ENCODE data around the gene C1QTNF6.

Gene C1QTNF6

DNA sequence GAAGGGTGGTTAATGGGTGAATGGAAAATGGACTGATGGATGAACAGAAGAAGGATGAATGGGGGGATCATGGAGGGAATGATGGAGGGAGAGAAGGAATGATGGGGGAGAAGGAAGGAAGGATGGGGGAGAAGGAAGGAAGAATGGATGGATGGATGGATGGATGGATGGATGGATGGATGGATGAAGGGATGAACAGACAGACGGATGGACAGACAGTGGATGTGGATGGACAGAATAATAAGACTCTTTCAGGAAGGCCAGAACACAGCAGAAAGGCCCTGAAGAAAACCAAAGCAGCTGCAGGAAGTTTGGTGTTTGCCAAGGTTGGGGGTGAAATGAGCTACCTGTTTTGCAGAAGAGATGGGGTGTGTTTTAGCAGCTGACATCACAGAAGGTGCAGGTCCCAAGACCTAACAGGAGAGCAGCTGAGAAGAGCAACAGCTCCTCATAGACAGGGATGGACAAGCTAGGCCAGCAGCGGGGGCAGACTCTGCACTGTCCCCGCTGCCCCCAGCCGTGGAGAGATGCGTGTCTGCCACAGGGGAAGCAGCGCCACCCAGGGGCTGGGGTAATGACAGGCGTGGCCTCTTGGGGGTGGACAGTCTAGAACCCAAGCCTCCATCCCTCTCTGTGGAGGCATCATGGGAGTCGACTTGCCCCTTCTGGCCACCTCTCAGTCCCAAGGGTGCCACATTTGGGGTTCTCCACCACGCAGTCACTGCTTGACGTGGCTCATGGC lies 17.9 kb downstream of the C1QTNF6 start:
- Histone ChIP-seq H3K27ac (ENCODE audit: extremely low read depth, low read depth, low read length) (no peak overlapping the region), H3K4me1 (ENCODE audit: control insufficient read depth, insufficient read depth, low read length) (no peaks in the 10 kb centered on the region), H3K36me3 (ENCODE audit: control insufficient read depth in 2 of 2, insufficient read depth in 1 of 2, low read length in 2 of 2) (no peaks in the 10 kb centered on the region), H3K4me3 (ENCODE audit: low read depth, low read length) (no peak overlapping the region), H3K9me3 (ENCODE audit: control insufficient read depth, insufficient read depth, low read depth, low read length) (no peaks in the 10 kb centered on the region)
- TF ChIP-seq GLIS2 (tag by site-specific recombination; IDR thresholded peaks at IDR 0.05): peak; percentile 28; the same call in 1 of the 2 replicates
- TF ChIP-seq ZBTB17 (tag by site-specific recombination; IDR thresholded peaks at IDR 0.05): 0 out of 2 replicates have a peak, but pooled peaks have one; percentile 26
- peak; percentile 94 for TF ChIP-seq ZNF366 (tag by site-specific recombination; conservative IDR thresholded peaks at IDR 0.05)
- TF ChIP-seq, protein P1, sequence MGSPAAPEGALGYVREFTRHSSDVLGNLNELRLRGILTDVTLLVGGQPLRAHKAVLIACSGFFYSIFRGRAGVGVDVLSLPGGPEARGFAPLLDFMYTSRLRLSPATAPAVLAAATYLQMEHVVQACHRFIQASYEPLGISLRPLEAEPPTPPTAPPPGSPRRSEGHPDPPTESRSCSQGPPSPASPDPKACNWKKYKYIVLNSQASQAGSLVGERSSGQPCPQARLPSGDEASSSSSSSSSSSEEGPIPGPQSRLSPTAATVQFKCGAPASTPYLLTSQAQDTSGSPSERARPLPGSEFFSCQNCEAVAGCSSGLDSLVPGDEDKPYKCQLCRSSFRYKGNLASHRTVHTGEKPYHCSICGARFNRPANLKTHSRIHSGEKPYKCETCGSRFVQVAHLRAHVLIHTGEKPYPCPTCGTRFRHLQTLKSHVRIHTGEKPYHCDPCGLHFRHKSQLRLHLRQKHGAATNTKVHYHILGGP (tag by site-specific recombination; IDR thresholded peaks at IDR 0.05): no peak
- POLR2A ChIA-PET: no interaction called here
- CTCF ChIA-PET: no interaction called here

DNA sequence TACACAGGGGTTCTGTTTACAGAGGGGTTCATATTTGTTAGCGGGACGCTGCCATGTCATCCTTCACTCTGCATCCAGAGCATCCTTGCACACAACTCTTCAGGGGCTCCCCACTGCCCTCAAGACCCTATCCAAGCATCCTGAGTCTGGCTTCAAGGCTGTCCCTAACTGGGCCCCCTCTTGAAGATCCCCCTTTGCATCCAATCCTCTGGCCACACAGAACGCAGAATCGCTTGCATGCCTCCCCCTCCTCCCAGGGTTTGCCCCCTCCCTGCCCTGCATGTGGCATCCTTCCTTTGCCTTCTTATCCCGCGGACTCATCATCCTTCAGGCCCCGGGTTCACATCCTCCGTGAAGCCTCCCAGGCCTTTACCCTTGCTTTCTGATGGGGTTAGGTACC lies 18.6 kb downstream of the C1QTNF6 start:
- no peak for TF ChIP-seq GLIS2 (tag by site-specific recombination; IDR thresholded peaks at IDR 0.05)
- TF ChIP-seq ZNF202 (tag by site-specific recombination; IDR thresholded peaks at IDR 0.05; ENCODE audit: borderline replicate concordance): no peak
- no peak for TF ChIP-seq ZNF324 (tag by site-specific recombination; IDR thresholded peaks at IDR 0.05)
- POLR2A ChIA-PET: no interaction called here
- H3K4me1 ChIP-seq (ENCODE audit: control insufficient read depth, insufficient read depth, low read length): no peaks in the 10 kb centered on the region
- no peaks in the 10 kb centered on the region for H3K36me3 ChIP-seq (ENCODE audit: control insufficient read depth in 2 of 2, insufficient read depth in 1 of 2, low read length in 2 of 2)
- no peaks in the 10 kb centered on the region for H3K9me3 ChIP-seq (ENCODE audit: control insufficient read depth, insufficient read depth, low read depth, low read length)
- H3K4me3 ChIP-seq (ENCODE audit: low read depth, low read length): no peak overlapping the region
- CTCF ChIA-PET: no interaction called here
- no peak overlapping the region for H3K27ac ChIP-seq (ENCODE audit: extremely low read depth, low read depth, low read length)

DNA sequence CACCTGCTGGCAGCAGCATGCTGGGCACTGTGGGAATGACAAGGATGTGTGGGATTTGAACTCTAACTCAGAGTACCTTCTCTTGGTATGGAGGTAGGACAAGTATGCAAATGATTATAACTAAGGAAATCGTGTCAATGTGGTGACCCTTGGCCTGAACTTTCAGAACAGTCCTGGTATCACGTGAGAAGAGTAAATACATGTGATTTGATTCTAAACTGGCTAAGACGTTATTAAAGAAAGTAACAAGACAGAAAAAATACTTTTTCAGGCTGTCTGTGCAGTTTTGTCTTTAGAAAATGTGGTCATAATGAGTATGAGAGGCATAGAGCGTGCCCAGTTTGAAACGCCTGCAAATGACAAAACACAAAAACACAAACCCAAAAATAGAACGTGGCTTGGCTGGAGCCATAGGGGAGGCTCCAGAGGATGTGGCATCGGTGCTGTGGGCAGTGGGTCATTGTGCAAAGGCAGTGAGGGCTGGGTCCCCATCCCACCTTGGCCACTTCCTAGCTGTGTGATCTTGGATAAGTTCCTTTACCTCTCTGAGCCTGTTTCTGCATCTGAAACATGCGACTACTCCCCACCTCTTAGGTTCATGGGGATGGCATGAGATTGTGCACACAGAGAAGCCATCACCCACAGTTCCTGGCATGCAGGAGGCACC lies 19.9 kb downstream of the C1QTNF6 start:
- POLR2A ChIA-PET: no interaction called here
- no peaks in the 10 kb centered on the region for H3K4me1 ChIP-seq (ENCODE audit: control insufficient read depth, insufficient read depth, low read length)

DNA sequence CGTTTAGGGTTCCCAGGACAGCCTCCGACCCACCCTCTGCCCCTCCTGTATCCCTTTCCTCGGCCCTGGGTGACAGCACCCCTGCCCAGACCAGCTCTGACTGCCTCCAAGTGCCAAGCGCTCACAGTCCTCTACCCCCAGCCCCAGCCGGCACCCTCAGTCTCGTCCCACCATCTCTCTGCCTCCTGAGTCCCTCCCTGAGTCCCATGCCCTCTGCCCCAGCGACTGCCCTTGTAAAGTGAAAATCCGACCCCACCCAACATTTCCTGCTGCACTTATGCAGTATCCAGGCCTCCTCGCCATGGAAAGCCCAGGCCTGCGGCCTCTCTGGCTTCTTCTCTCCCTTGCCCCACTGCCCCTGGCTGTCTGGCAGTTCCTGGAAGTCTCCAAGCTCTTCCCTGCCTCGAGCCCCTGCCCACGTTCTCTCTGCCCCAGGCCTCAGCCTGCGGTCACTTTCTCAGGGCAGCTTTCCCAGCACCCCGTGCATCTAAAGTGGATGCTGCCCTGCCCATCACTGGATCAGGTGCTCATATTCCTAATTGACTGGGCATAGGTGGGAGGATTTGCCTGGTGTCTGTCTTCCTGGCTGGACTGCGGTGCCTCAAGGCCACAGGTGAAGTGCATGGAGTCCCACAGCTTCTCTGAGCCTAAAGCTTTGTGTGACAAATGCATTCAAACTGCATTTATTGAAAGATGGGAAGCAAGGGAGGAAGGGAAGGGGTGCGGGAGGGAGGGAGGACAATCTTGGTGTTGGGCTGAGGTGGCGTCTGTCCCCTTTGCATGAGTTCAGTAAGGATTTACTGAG lies 20.7 kb downstream of the C1QTNF6 start:
- Histone ChIP-seq H3K27ac (ENCODE audit: extremely low read depth, low read depth, low read length) (no peak overlapping the region), H3K36me3 (ENCODE audit: control insufficient read depth in 2 of 2, insufficient read depth in 1 of 2, low read length in 2 of 2) (no peaks in the 10 kb centered on the region), H3K4me1 (ENCODE audit: control insufficient read depth, insufficient read depth, low read length) (no peaks in the 10 kb centered on the region), H3K9me3 (ENCODE audit: control insufficient read depth, insufficient read depth, low read depth, low read length) (no peaks in the 10 kb centered on the region), H3K4me3 (ENCODE audit: low read depth, low read length) (no peak overlapping the region)
- TF ChIP-seq, protein P2, sequence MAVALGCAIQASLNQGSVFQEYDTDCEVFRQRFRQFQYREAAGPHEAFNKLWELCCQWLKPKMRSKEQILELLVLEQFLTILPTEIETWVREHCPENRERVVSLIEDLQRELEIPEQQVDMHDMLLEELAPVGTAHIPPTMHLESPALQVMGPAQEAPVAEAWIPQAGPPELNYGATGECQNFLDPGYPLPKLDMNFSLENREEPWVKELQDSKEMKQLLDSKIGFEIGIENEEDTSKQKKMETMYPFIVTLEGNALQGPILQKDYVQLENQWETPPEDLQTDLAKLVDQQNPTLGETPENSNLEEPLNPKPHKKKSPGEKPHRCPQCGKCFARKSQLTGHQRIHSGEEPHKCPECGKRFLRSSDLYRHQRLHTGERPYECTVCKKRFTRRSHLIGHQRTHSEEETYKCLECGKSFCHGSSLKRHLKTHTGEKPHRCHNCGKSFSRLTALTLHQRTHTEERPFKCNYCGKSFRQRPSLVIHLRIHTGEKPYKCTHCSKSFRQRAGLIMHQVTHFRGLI (tag by site-specific recombination; IDR thresholded peaks at IDR 0.05): no peak
- TF ChIP-seq, protein P3, sequence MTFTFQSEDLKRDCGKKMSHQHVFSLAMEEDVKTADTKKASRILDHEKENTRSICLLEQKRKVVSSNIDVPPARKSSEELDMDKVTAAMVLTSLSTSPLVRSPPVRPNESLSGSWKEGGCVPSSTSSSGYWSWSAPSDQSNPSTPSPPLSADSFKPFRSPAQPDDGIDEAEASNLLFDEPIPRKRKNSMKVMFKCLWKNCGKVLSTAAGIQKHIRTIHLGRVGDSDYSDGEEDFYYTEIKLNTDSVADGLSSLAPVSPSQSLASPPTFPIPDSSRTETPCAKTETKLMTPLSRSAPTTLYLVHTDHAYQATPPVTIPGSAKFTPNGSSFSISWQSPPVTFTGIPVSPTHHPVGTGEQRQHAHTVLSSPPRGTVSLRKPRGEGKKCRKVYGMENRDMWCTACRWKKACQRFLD (tag by site-specific recombination; IDR thresholded peaks at IDR 0.05): no peak
- TF ChIP-seq, protein P4, sequence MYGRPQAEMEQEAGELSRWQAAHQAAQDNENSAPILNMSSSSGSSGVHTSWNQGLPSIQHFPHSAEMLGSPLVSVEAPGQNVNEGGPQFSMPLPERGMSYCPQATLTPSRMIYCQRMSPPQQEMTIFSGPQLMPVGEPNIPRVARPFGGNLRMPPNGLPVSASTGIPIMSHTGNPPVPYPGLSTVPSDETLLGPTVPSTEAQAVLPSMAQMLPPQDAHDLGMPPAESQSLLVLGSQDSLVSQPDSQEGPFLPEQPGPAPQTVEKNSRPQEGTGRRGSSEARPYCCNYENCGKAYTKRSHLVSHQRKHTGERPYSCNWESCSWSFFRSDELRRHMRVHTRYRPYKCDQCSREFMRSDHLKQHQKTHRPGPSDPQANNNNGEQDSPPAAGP (tag by site-specific recombination; IDR thresholded peaks at IDR 0.05): no peak
- no peak for TF ChIP-seq ZBTB21 (tag by site-specific recombination; IDR thresholded peaks at IDR 0.05)
- TF ChIP-seq ZNF610 (tag by site-specific recombination; IDR thresholded peaks at IDR 0.05; ENCODE audit: borderline replicate concordance): no peak
- no peak for TF ChIP-seq ZNF202 (tag by site-specific recombination; IDR thresholded peaks at IDR 0.05; ENCODE audit: borderline replicate concordance)
- no peak for TF ChIP-seq ZNF48 (tag by site-specific recombination; IDR thresholded peaks at IDR 0.05)
- TF ChIP-seq ZNF596 (tag by site-specific recombination; IDR thresholded peaks at IDR 0.05): no peak
- ChIA-PET POLR2A (no interaction called here), CTCF (interaction anchor here (0.6 to 3.3 kb wide), 19 partner anchors 8 to 547 kb away, joined by 3 to 38 read pairs (median 4); no protein-coding TSS in a partner anchor)

More for the DNA sequence above, 19.9 kb downstream of the C1QTNF6 start:
- 0 out of 2 replicates have a peak, but pooled peaks have one; percentile 42 for TF ChIP-seq ZNF768 (tag by site-specific recombination; IDR thresholded peaks at IDR 0.05)
- 0 out of 2 replicates have a peak, but pooled peaks have one; percentile 13 for TF ChIP-seq ZIC2 (tag by site-specific recombination; IDR thresholded peaks at IDR 0.05)
- TF ChIP-seq IKZF3 (tag by site-specific recombination; IDR thresholded peaks at IDR 0.05): no peak
- H3K4me3 ChIP-seq (ENCODE audit: low read depth, low read length): no peak overlapping the region
- H3K36me3 ChIP-seq (ENCODE audit: control insufficient read depth in 2 of 2, insufficient read depth in 1 of 2, low read length in 2 of 2): no peaks in the 10 kb centered on the region
- no peak overlapping the region for H3K27ac ChIP-seq (ENCODE audit: extremely low read depth, low read depth, low read length)
- H3K9me3 ChIP-seq (ENCODE audit: control insufficient read depth, insufficient read depth, low read depth, low read length): no peaks in the 10 kb centered on the region
- CTCF ChIA-PET: interaction anchor here (0.5 to 3.3 kb wide), 4 partner anchors 25 to 92 kb away, joined by 5 to 38 read pairs (median 16); no protein-coding TSS in a partner anchor
